ENCODE results near the gene MACROD2.

- TF ChIP-seq CTCF (conservative IDR thresholded peaks at IDR 0.05; ENCODE audit: low read depth in 2 of 2) = no peak
- no peak for TF ChIP-seq EZH2 (IDR thresholded peaks at IDR 0.05; ENCODE audit: low read depth, unreplicated experiment)
- TF ChIP-seq POLR2AphosphoS5 (IDR thresholded peaks at IDR 0.05; ENCODE audit: low read depth) = no peak
- no peak for TF ChIP-seq REST (IDR thresholded peaks at IDR 0.05; ENCODE audit: unreplicated experiment)
- no peak for TF ChIP-seq JUNB (IDR thresholded peaks at IDR 0.05; ENCODE audit: unreplicated experiment)
- TF ChIP-seq CREB1 (CRISPR knock-in tag; IDR thresholded peaks at IDR 0.05; ENCODE audit: low read depth) = no peak
- no peak for TF ChIP-seq ZNF114 (CRISPR knock-in tag; IDR thresholded peaks at IDR 0.05)
Observed at GRCh38 chr20:14696478-14696877, 701.2 kb downstream of the MACROD2 start.

Data from GM23338 (cell line).